H1 (cell line): ENCODE data around the gene PDE4D. TPM values are rescaled to one million over a fixed set of nuclear protein-coding genes. Genes with fewer than 3 reads are reported as not detected.

Experiments used
- CTCF ChIA-PET: fragments of 300-600 bp; sonication (Branson Sonifier 250); formaldehyde crosslinking; loops from one replicate; lab custom pipeline; 2021; ENCODE audit not compliant: partially characterized antibody; lab: Charles Lee
- POLR2A ChIA-PET: fragments of 300-600 bp; sonication (Branson Sonifier 250); formaldehyde crosslinking; loops from one replicate; lab custom pipeline; 2021; ENCODE audit warnings: inconsistent platforms; ENCODE audit not compliant: partially characterized antibody; lab: Charles Lee
- DNase-seq, 2 experiments: peaks; one replicate each; pipeline versions ENCODE4 v3.0.0 to v3.0.0-alpha.2; 2010 to 2022; ENCODE audit warnings: low spot score in 2 of 2, low read depth in 1 of 2, mixed read lengths in 1 of 2
- FAIRE-seq: peaks from 2 replicates; lab custom pipeline; 2011; peaks lifted over from hg19 to GRCh38; lab: Jason Lieb, UNC
- H2AFZ ChIP-seq: 2 replicates; pipeline ENCODE4 v1.8.1; 2012; ENCODE audit warnings: low read length, inconsistent platforms
- H2AK5ac ChIP-seq: 2 replicates; pipeline ENCODE4 v1.6.1; 2013; ENCODE audit warnings: low read depth, low read length
- H2BK120ac ChIP-seq: replicated peaks from 2 replicates; pipeline ENCODE3; 2013; ENCODE audit warnings: low read depth, low read length, inconsistent platforms
- H2BK12ac ChIP-seq: 2 replicates; pipeline ENCODE4 v1.6.1; 2013; ENCODE audit warnings: low read depth, low read length
- H2BK15ac ChIP-seq: 2 replicates; pipeline ENCODE4 v1.6.1; 2013; ENCODE audit warnings: low read length
- H2BK20ac ChIP-seq: 2 replicates; pipeline ENCODE4 v1.6.1; 2013; ENCODE audit warnings: low read length
- H2BK5ac ChIP-seq: 2 replicates; pipeline ENCODE4 v1.6.1; 2013; ENCODE audit warnings: low read depth, low read length
- H3K14ac ChIP-seq: 2 replicates; pipeline ENCODE4 v1.6.1; 2013; ENCODE audit warnings: inconsistent platforms; ENCODE audit not compliant: insufficient read length
- H3K18ac ChIP-seq: 2 replicates; pipeline ENCODE4 v1.6.1; 2013; ENCODE audit warnings: low read length; ENCODE audit errors: extremely low read depth
- H3K23ac ChIP-seq: 2 replicates; pipeline ENCODE4 v1.6.1; 2013; ENCODE audit warnings: inconsistent platforms; ENCODE audit not compliant: insufficient read length
- H3K23me2 ChIP-seq: 2 replicates; pipeline ENCODE4 v1.6.1; 2013; ENCODE audit warnings: low read depth, low read length
- H3K27ac ChIP-seq: 2 replicates; pipeline ENCODE4 v1.6.1; 2011; ENCODE audit warnings: low read depth, low read length, inconsistent platforms
- H3K27me3 ChIP-seq, 4 experiments: replicated peaks in 1 of 4; 1 replicate in 1 of 4; 2 replicates in 3 of 4; pipeline versions ENCODE4 v1.6.1 to v1.8.1; 2011 to 2013; ENCODE audit warnings: low read length in 3 of 4, mild to moderate bottlenecking in 3 of 4, inconsistent platforms in 2 of 4, mixed read lengths in 2 of 4, moderate library complexity in 1 of 4; ENCODE audit not compliant: control insufficient read depth in 3 of 4, insufficient read depth in 3 of 4; ENCODE audit errors: extremely low read depth in 1 of 4
- H3K36me3 ChIP-seq, 4 experiments: 2 replicates each; pipeline versions ENCODE4 v1.6.1 to v1.8.1; 2011 to 2013; ENCODE audit warnings: mild to moderate bottlenecking in 4 of 4, low read length in 3 of 4, moderate library complexity in 2 of 4, control low read depth in 1 of 4, inconsistent platforms in 1 of 4; ENCODE audit not compliant: insufficient read depth in 4 of 4, control insufficient read depth in 2 of 4
- H3K4ac ChIP-seq: replicated peaks from 2 replicates; pipeline ENCODE3; 2013; ENCODE audit warnings: low read length, low read depth, mixed read lengths, inconsistent platforms; ENCODE audit not compliant: insufficient read length
- H3K4me1 ChIP-seq, 4 experiments: replicated peaks in 1 of 4; 1 replicate in 1 of 4; 2 replicates in 3 of 4; pipeline versions ENCODE4 v1.6.1 to v1.8.1; 2011 to 2013; ENCODE audit warnings: low read length in 3 of 4, inconsistent platforms in 2 of 4, mixed read lengths in 1 of 4; ENCODE audit not compliant: insufficient read depth in 4 of 4, control insufficient read depth in 3 of 4
- H3K4me2 ChIP-seq, 2 experiments: 2 replicates each; pipeline versions ENCODE4 v1.6.1 to v1.8.1; 2011 to 2013; ENCODE audit warnings: low read depth in 2 of 2, low read length in 2 of 2, control low read depth in 1 of 2, inconsistent platforms in 1 of 2, mild to moderate bottlenecking in 1 of 2; ENCODE audit not compliant: insufficient read depth in 1 of 2
- H3K4me3 ChIP-seq, 4 experiments: fragments of 200-600, 300-600 bp in 1 of 4; sonication (generic), shearing (Covaris generic), sonication (Bioruptor Twin) in 1 of 4; 2 replicates each; pipeline versions ENCODE4 v1.5.1 to v1.8.1; 2011 to 2016; ENCODE audit warnings: low read length in 4 of 4, low read depth in 3 of 4, control low read depth in 2 of 4, inconsistent platforms in 2 of 4, mild to moderate bottlenecking in 2 of 4, mixed read lengths in 1 of 4, moderate library complexity in 1 of 4; ENCODE audit not compliant: insufficient read depth in 2 of 4; ENCODE audit errors: extremely low read depth in 1 of 4
- H3K56ac ChIP-seq: replicated peaks from 2 replicates; pipeline ENCODE3; 2013; ENCODE audit warnings: low read depth, mild to moderate bottlenecking, mixed read lengths, low read length, inconsistent platforms; ENCODE audit not compliant: insufficient read length
- H3K79me1 ChIP-seq: 2 replicates; pipeline ENCODE4 v1.6.1; 2013; ENCODE audit warnings: low read depth, low read length, control low read depth
- H3K79me2 ChIP-seq, 2 experiments: 2 replicates each; pipeline versions ENCODE4 v1.6.1 to v1.8.1; 2012 to 2013; ENCODE audit warnings: low read length in 2 of 2, mild to moderate bottlenecking in 2 of 2, inconsistent platforms in 1 of 2; ENCODE audit not compliant: insufficient read depth in 2 of 2, control insufficient read depth in 1 of 2
- H3K9ac ChIP-seq, 4 experiments: replicated peaks in 1 of 4; 1 replicate in 1 of 4; 2 replicates in 3 of 4; pipeline versions ENCODE4 v1.6.1 to v1.8.1; 2011 to 2013; ENCODE audit warnings: low read depth in 3 of 4, low read length in 3 of 4, control low read depth in 2 of 4, mild to moderate bottlenecking in 2 of 4, moderate library complexity in 2 of 4, inconsistent platforms in 1 of 4; ENCODE audit errors: extremely low read depth in 1 of 4
- H3K9me3 ChIP-seq, 2 experiments: 2 replicates each; pipeline versions ENCODE4 v1.6.1 to v1.8.1; 2012 to 2013; ENCODE audit warnings: mild to moderate bottlenecking in 2 of 2, moderate library complexity in 2 of 2, control low read depth in 1 of 2, inconsistent platforms in 1 of 2, low read depth in 1 of 2, low read length in 1 of 2, mixed read lengths in 1 of 2; ENCODE audit not compliant: insufficient read depth in 2 of 2
- H4K20me1 ChIP-seq, 2 experiments: replicated peaks in 1 of 2; 2 replicates each; pipeline versions ENCODE3 to v1.8.1; 2011 to 2013; ENCODE audit warnings: inconsistent platforms in 2 of 2, low read length in 2 of 2, mild to moderate bottlenecking in 1 of 2; ENCODE audit not compliant: insufficient read depth in 2 of 2, control insufficient read depth in 1 of 2
- H4K5ac ChIP-seq: 2 replicates; pipeline ENCODE4 v1.6.1; 2013; ENCODE audit warnings: low read length, low read depth, mixed read lengths, inconsistent platforms; ENCODE audit not compliant: insufficient read length
- H4K8ac ChIP-seq: 2 replicates; pipeline ENCODE4 v1.8.0; 2013; ENCODE audit warnings: mild to moderate bottlenecking, moderate library complexity, low read length, inconsistent platforms; ENCODE audit not compliant: insufficient read depth; ENCODE audit errors: extremely low read depth
- H4K91ac ChIP-seq: replicated peaks from 2 replicates; pipeline ENCODE3; 2013; ENCODE audit warnings: low read length, mixed read lengths, inconsistent platforms; ENCODE audit not compliant: insufficient read length
- ASH2L ChIP-seq: fragments of 200-600, 300-600 bp; sonication (generic); IDR thresholded peaks from one replicate; pipeline ENCODE4 v1.7.1; 2017; ENCODE audit warnings: low read length
- ATF2 ChIP-seq: IDR thresholded peaks from 2 replicates; pipeline ENCODE4 v1.6.1; 2012; ENCODE audit warnings: low read length, inconsistent platforms
- BRCA1 ChIP-seq: IDR thresholded peaks from 2 replicates; pipeline ENCODE4 v1.6.1; 2012; ENCODE audit warnings: low read depth, low read length, improper control_type of control experiment
- CBX5 ChIP-seq: fragments of 300-800, 300-1000 bp; sonication (generic); IDR thresholded peaks from 2 replicates; pipeline ENCODE4 v1.7.1; 2016; ENCODE audit warnings: antibody characterized with exemption, low read length, low read depth
- CTCF ChIP-seq, 3 experiments: IDR thresholded peaks; 1 replicate in 2 of 3; 2 replicates in 1 of 3; pipeline versions ENCODE4 v1.5.1 to v1.6.1; 2011; ENCODE audit warnings: low read length in 3 of 3, mild to moderate bottlenecking in 3 of 3, inconsistent platforms in 2 of 3, low read depth in 1 of 3, moderate library complexity in 1 of 3; ENCODE audit not compliant: insufficient read depth in 1 of 3; ENCODE audit errors: control extremely low read depth in 1 of 3
- HDAC6 ChIP-seq: IDR thresholded peaks from one replicate; pipeline ENCODE4 v1.7.1; 2012; ENCODE audit warnings: low read depth, mild to moderate bottlenecking, inconsistent platforms, low read length, moderate library complexity
- KDM5A ChIP-seq: fragments of 200-600 bp; IDR thresholded peaks from 2 replicates; pipeline ENCODE4 v1.7.1; 2012; ENCODE audit warnings: mild to moderate bottlenecking, low read length, inconsistent platforms, mixed read lengths
- NRF1 ChIP-seq: IDR thresholded peaks from 2 replicates; pipeline ENCODE4 v1.6.1; 2011; ENCODE audit warnings: mild to moderate bottlenecking, low read depth, low read length, improper control_type of control experiment
- RAD21 ChIP-seq, 2 experiments: IDR thresholded peaks in 1 of 2; conservative IDR thresholded peaks in 1 of 2; 2 replicates each; pipeline ENCODE4 v1.6.1; 2011; ENCODE audit warnings: low read depth in 2 of 2, low read length in 2 of 2, improper control_type of control experiment in 1 of 2, inconsistent platforms in 1 of 2, mild to moderate bottlenecking in 1 of 2, moderate library complexity in 1 of 2
- TAF1 ChIP-seq: IDR thresholded peaks from 2 replicates; pipeline ENCODE4 v1.6.1; 2011; ENCODE audit warnings: mild to moderate bottlenecking, low read depth, low read length
- TBP ChIP-seq: IDR thresholded peaks from 2 replicates; pipeline ENCODE4 v1.6.1; 2011; ENCODE audit warnings: low read depth, low read length, improper control_type of control experiment
- TEAD4 ChIP-seq: IDR thresholded peaks from 2 replicates; pipeline ENCODE4 v1.6.1; 2012; ENCODE audit warnings: low read depth, low read length, inconsistent platforms, mixed read lengths
- polyA plus RNA-seq, 7 experiments: library from polyadenylated mRNA; depleted of rRNA in 3 of 7; stranded (reverse) in 5 of 7; unstranded in 2 of 7; fragments of >200 nt in 5 of 7; fragments of 200-250 nt in 2 of 7; gene quantifications; 1 replicate in 5 of 7; 2 replicates in 1 of 7; 4 replicates in 1 of 7; pipeline versions ENCODE4 v1.2.1 to v1.2.3, GENCODE V29; 2011 to 2013; ENCODE audit warnings: missing spikeins in 2 of 7, mixed read lengths in 2 of 7
- total RNA-seq: library from RNA; stranded (reverse); fragmentation: NEBNext Ultra II Directional; extraction: Animal tissue kit (Norgen Biotek cat#: 25700); gene quantifications from 2 replicates; pipeline ENCODE4 v1.2.1, GENCODE V29; 2021

The PDE4D gene
- total and polyA plus RNA-seq, 2 of the 8 experiments (the other 6 are each of a cell fraction or from before 2014, with no cell fraction given): 2.3 to 3.7 TPM

GRCh38 chr5:59097712-59098111 lies 795.8 kb downstream of the PDE4D start:
- H2AK5ac ChIP-seq: no peak overlapping the region
- no peak for TF ChIP-seq ASH2L
- TF ChIP-seq ATF2: no peak
- TF ChIP-seq BRCA1: no peak
- TF ChIP-seq KDM5A: no peak
- no peak for TF ChIP-seq TAF1
- TF ChIP-seq HDAC6: no peak
- no peak for TF ChIP-seq TEAD4
- TF ChIP-seq CBX5: no peak
- TF ChIP-seq CTCF (IDR thresholded peaks at IDR 0.05; ENCODE audit: control extremely low read depth in 1 of 3, insufficient read depth in 1 of 3, low read depth in 1 of 3, low read length in 3 of 3): no peak
- TF ChIP-seq TBP: no peak
- no peak for TF ChIP-seq RAD21 (IDR thresholded peaks at IDR 0.05 in 1 of 2, conservative IDR thresholded peaks at IDR 0.05 in 1 of 2; ENCODE audit: low read depth in 2 of 2, low read length in 2 of 2)
- no peak for TF ChIP-seq NRF1

More at GRCh38 chr5:59097712-59098111, 795.8 kb downstream of the PDE4D start:
- H3K56ac ChIP-seq: no peak overlapping the region
- no peak overlapping the region for H3K14ac ChIP-seq
- no peak overlapping the region for H2BK15ac ChIP-seq
- no peak overlapping the region for H3K4me3 ChIP-seq
- ChIA-PET CTCF (interaction anchor here (0.8 kb wide), 1 partner anchor 11 kb away, joined by 3 read pairs; no protein-coding TSS in a partner anchor), POLR2A (no interaction called here)
- no peaks in the 10 kb centered on the region for H3K23me2 ChIP-seq
- no peak for DNase-seq
- no peak for FAIRE-seq
- H3K27ac ChIP-seq: no peak overlapping the region
- no peaks in the 10 kb centered on the region for H3K9me3 ChIP-seq
- no peak overlapping the region for H3K4ac ChIP-seq
- H3K4me2 ChIP-seq: no peak overlapping the region
- no peak overlapping the region for H2BK120ac ChIP-seq
- H4K8ac ChIP-seq: no peak overlapping the region
- H3K27me3 ChIP-seq: no peaks in the 10 kb centered on the region
- no peaks in the 10 kb centered on the region for H3K79me1 ChIP-seq
- H3K4me1 ChIP-seq: no peaks in the 10 kb centered on the region
- no peak overlapping the region for H2BK20ac ChIP-seq
- no peaks in the 10 kb centered on the region for H3K79me2 ChIP-seq
- H4K5ac ChIP-seq: no peak overlapping the region
- H3K36me3 ChIP-seq: no peaks in the 10 kb centered on the region
- no peak overlapping the region for H2BK12ac ChIP-seq
- no peak overlapping the region for H4K91ac ChIP-seq
- no peak overlapping the region for H3K18ac ChIP-seq
- no peak overlapping the region for H3K9ac ChIP-seq
- no peak overlapping the region for H2BK5ac ChIP-seq
- H3K23ac ChIP-seq: no peak overlapping the region
- H2AFZ ChIP-seq: no peak overlapping the region
- H4K20me1 ChIP-seq: no peaks in the 10 kb centered on the region
